Head of caudate nucleus (tissue), 42 donors: ENCODE measurements around the gene C2orf49.

Experiments
- DNase-seq, 42 donors: peaks; one replicate each; pipeline versions ENCODE4 v3.0.0 to v3.0.0-alpha.2; 2020 to 2021; ENCODE audit warnings: mixed read lengths in 7 of 42
- intact Hi-C: fragments of 100-400 bp; cut with DNase I; formaldehyde crosslinking; loops from one replicate; pipeline ENCODE4 v1.15.0; 2022

C2orf49 gene

GRCh38 chr2:105378276-105378840 lies 41.0 kb downstream of the C2orf49 start:
- DNase-seq: no peak
- intact Hi-C loops: no loop called here

GRCh38 chr2:105378921-105379383 lies 41.6 kb downstream of the C2orf49 start:
- intact Hi-C loops: no loop called here
- no peak for DNase-seq

- intact Hi-C loops: no loop called here
Observed at GRCh38 chr2:105379741-105380186, 42.4 kb downstream of the C2orf49 start.

GRCh38 chr2:105380432-105381100 lies 43.2 kb downstream of the C2orf49 start:
- DNase-seq: no peak
- intact Hi-C loops: no loop called here

More at GRCh38 chr2:105379741-105380186, 42.4 kb downstream of the C2orf49 start:
- peak in 1 of 42 donors; percentile 22 for DNase-seq

GRCh38 chr2:105381101-105381668 lies 43.8 kb downstream of the C2orf49 start:
- no peak for DNase-seq
- intact Hi-C loops: no loop called here

- intact Hi-C loops: no loop called here
Observed at GRCh38 chr2:105382177-105382576, 44.8 kb downstream of the C2orf49 start.

GRCh38 chr2:105383432-105384166 lies 46.3 kb downstream of the C2orf49 start:
- intact Hi-C loops: no loop called here
- no peak for DNase-seq

More at GRCh38 chr2:105382177-105382576, 44.8 kb downstream of the C2orf49 start:
- DNase-seq: no peak

GRCh38 chr2:105384216-105384615 lies 46.9 kb downstream of the C2orf49 start:
- DNase-seq: no peak
- intact Hi-C loops: no loop called here

GRCh38 chr2:105384861-105385260 lies 47.5 kb downstream of the C2orf49 start:
- intact Hi-C loops: no loop called here
- DNase-seq: no peak

- no peak for DNase-seq
- intact Hi-C loops: no loop called here
Observed at GRCh38 chr2:105385731-105386540, 48.6 kb downstream of the C2orf49 start.

- intact Hi-C loops: no loop called here
Observed at GRCh38 chr2:105387225-105387624, 49.9 kb downstream of the C2orf49 start.

GRCh38 chr2:105388971-105389381 lies 51.6 kb downstream of the C2orf49 start:
- intact Hi-C loops: no loop called here
- DNase-seq: no peak

More at GRCh38 chr2:105387225-105387624, 49.9 kb downstream of the C2orf49 start:
- no peak for DNase-seq

- intact Hi-C loops: no loop called here
Observed at GRCh38 chr2:105390454-105390853, 53.1 kb downstream of the C2orf49 start.

GRCh38 chr2:105391058-105391627 lies 53.8 kb downstream of the C2orf49 start:
- intact Hi-C loops: no loop called here
- DNase-seq: no peak

More at GRCh38 chr2:105390454-105390853, 53.1 kb downstream of the C2orf49 start:
- no peak for DNase-seq

GRCh38 chr2:105391763-105392662 lies 54.7 kb downstream of the C2orf49 start:
- no peak for DNase-seq
- intact Hi-C loops: no loop called here

GRCh38 chr2:105393373-105394055 lies 56.2 kb downstream of the C2orf49 start:
- DNase-seq: no peak
- intact Hi-C loops: no loop called here
